Astrocyte of the cerebellum (primary cell): ENCODE measurements around the gene FGF9.

Source experiments
- DNase-seq: peaks from one replicate; pipeline ENCODE4 v3.0.0-alpha.2; 2011; ENCODE audit warnings: low read depth
- H3K4me3 ChIP-seq: 2 replicates; pipeline ENCODE4 v1.5.1; 2011; ENCODE audit warnings: mild to moderate bottlenecking, low read depth, low read length, moderate library complexity
- CTCF ChIP-seq: IDR thresholded peaks from 2 replicates; pipeline ENCODE4 v1.5.1; 2012; ENCODE audit warnings: low read length, low read depth, moderate library complexity, mild to moderate bottlenecking; ENCODE audit errors: missing control alignments
- in situ Hi-C: cut with HindIII; loops from 2 replicates; pipeline ENCODE4 v1.10.0; 2017; ENCODE audit warnings: low sequenced_read_pairs

FGF9 gene

GRCh38 chr13:21723807-21724505 lies 53.1 kb downstream of the FGF9 start:
- no peak for TF ChIP-seq CTCF
- no peak overlapping the region for H3K4me3 ChIP-seq
- no peak for DNase-seq
- in situ Hi-C loops = no loop called here

- no peak overlapping the region for H3K4me3 ChIP-seq
- no peak for TF ChIP-seq CTCF
- DNase-seq = no peak
- in situ Hi-C loops = no loop called here
These were observed 59.5 kb downstream of the FGF9 start for GRCh38 chr13:21730186-21730880.

GRCh38 chr13:21733475-21734263 lies 62.8 kb downstream of the FGF9 start:
- in situ Hi-C loops = no loop called here
- no peak for DNase-seq
- no peak for TF ChIP-seq CTCF
- H3K4me3 ChIP-seq = no peak overlapping the region

DNA sequence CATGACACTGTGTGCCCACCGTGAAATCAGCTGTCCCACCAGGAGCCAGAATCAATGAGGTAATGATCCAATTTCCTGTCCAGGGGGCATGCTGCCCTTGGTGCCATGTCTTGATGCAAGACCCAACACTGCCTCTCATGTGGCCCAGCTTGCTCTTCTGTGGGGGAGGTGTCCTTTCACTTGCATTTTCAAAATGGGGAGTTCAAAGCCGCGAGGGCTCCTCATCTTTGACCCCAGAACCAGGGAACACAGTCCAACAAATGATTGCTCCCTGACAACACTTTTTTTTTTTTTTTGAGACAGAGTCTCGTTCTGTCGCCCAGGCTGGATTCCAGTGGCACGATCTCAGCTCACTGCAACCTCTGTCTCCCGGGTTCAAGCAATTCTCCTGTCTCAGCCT lies 64.1 kb downstream of the FGF9 start:
- in situ Hi-C loops = no loop called here
- DNase-seq = no peak
- no peak overlapping the region for H3K4me3 ChIP-seq
- no peak for TF ChIP-seq CTCF

GRCh38 chr13:21735701-21736401 lies 65.0 kb downstream of the FGF9 start:
- in situ Hi-C loops = no loop called here
- no peak for DNase-seq

More at GRCh38 chr13:21735701-21736401, 65.0 kb downstream of the FGF9 start:
- no peak overlapping the region for H3K4me3 ChIP-seq
- no peak for TF ChIP-seq CTCF
